WTC11 (cell line): ENCODE results near the gene DNAJB12.

Experiments used
- ATF3 ChIP-seq: sonication (generic); formaldehyde crosslinking; conservative IDR thresholded peaks from 2 replicates; pipeline ENCODE4 v1.8.1; 2022; ENCODE audit warnings: mild to moderate bottlenecking, missing genetic modification reagents
- ATF6 ChIP-seq: sonication (generic); formaldehyde crosslinking; IDR thresholded peaks from 2 replicates; pipeline ENCODE4 v1.8.1; 2023; ENCODE audit warnings: mild to moderate bottlenecking, missing genetic modification reagents
- CTCF ChIP-seq: fragments of 200-600 bp; IDR thresholded peaks from 2 replicates; pipeline ENCODE4 v1.8.0; 2022; ENCODE audit warnings: antibody characterized with exemption
- KAT7 ChIP-seq: sonication (generic); formaldehyde crosslinking; IDR thresholded peaks from 2 replicates; pipeline ENCODE4 v1.8.1; 2023; ENCODE audit warnings: missing genetic modification reagents, mild to moderate bottlenecking, borderline replicate concordance
- MYBL2 ChIP-seq: sonication (generic); formaldehyde crosslinking; IDR thresholded peaks from 2 replicates; pipeline ENCODE4 v1.8.1; 2023; ENCODE audit warnings: mild to moderate bottlenecking, moderate library complexity, missing genetic modification reagents
- NR3C1 ChIP-seq: sonication (generic); formaldehyde crosslinking; conservative IDR thresholded peaks from 2 replicates; pipeline ENCODE4 v1.8.1; 2023; ENCODE audit warnings: low read depth, mild to moderate bottlenecking, missing genetic modification reagents
- ZNF121 ChIP-seq: sonication (generic); formaldehyde crosslinking; IDR thresholded peaks from 2 replicates; pipeline ENCODE4 v1.8.0; 2023; ENCODE audit warnings: missing genetic modification reagents
- ZNF317 ChIP-seq: sonication (generic); formaldehyde crosslinking; IDR thresholded peaks from 2 replicates; pipeline ENCODE4 v1.8.1; 2023; ENCODE audit warnings: low read depth, mild to moderate bottlenecking, moderate library complexity, missing genetic modification reagents, borderline replicate concordance
- ZNF396 ChIP-seq: fragments of 250-450 bp; sonication (Bioruptor Pico); IDR thresholded peaks from 2 replicates; pipeline ENCODE4 v1.8.0; 2021; ENCODE audit warnings: mild to moderate bottlenecking, moderate library complexity, borderline replicate concordance

GRCh38 chr10:72303424-72304128 lies 51.1 kb downstream of the DNAJB12 start:
- TF ChIP-seq CTCF (no peak), NR3C1 (CRISPR knock-in tag) (no peak), MYBL2 (CRISPR knock-in tag) (no peak), ZNF121 (CRISPR knock-in tag) (no peak), ZNF396 (no peak), ZNF317 (CRISPR knock-in tag) (no peak), ATF3 (no peak), ATF6 (CRISPR knock-in tag) (no peak), KAT7 (no peak)
